ENCODE results near the gene FRMD8. TPM values are rescaled to one million over a fixed set of nuclear protein-coding genes. Genes with fewer than 3 reads are reported as not detected.
A peak's percentile ranks its signal among the peaks of the same experiment; 100 is the strongest.

The FRMD8 gene
- total and polyA plus RNA-seq, 4 experiments from 2014 or later, result 44.1 to 71.2 (median 62.3) TPM

DNA sequence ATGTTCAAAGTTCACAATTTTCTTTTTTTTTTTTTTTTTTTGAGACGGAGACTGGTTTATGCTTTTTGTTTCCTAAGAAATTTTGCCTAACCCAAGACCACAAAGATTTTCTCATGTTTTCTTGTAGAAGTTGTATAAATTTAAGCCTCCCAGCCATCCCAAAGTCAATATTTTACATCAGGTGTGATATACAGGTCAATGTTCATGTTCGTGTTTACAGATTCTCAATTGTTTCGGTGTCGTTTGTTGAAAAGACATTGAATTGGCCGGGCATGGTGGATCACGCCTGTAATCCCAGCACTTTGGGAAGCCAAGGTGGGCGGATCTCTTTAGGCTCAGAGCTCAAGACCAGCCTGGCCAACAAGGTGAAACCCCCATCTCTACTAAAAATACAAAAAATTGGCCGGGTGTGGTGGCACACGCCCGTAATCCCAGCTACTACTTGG lies 15.4 kb downstream of the FRMD8 start:
- Mint-ChIP-seq H3K9me3 (no peaks in the 10 kb centered on the region), H3K4me3 (no peak overlapping the region), H3K4me1 (peaks cover 0 to 6% (median 2%) of the 10 kb centered on the region in 4 donors), H3K36me3 (peaks cover 16 to 53% of the 10 kb centered on the region in 2 donors), H3K27me3 (no peaks in the 10 kb centered on the region), H3K27ac (peak overlapping the region in 2 of 7 donors; percentile 68 to 78)
- H3K9me3 ChIP-seq (ENCODE audit: control insufficient read depth in 1 of 2, low read length in 2 of 2), result no peaks in the 10 kb centered on the region
- intact Hi-C loops (cut with micrococcal nuclease), result no loop called here
- H3K4me1 ChIP-seq (ENCODE audit: insufficient read depth, low read length), result no peaks in the 10 kb centered on the region
- DNase-seq, result peak in 1 of 5 donors; percentile 0
- no peaks in the 10 kb centered on the region for H3K27me3 ChIP-seq (ENCODE audit: insufficient read depth, low read length)
- ChIA-PET CTCF (ENCODE audit: partially characterized antibody) (interaction anchor here (1.4 kb wide), 1 partner anchor 14 kb away, joined by 5 read pairs; no protein-coding TSS in a partner anchor), POLR2A (ENCODE audit: partially characterized antibody) (interaction anchor here (0.7 to 25.9 kb wide), 3 partner anchors 20 to 658 kb away, joined by 3 to 654 read pairs (median 3); partner anchors contain the start of genes MALAT1 and RASGRP2)
- H3K27ac ChIP-seq (ENCODE audit: low read depth, low read length), result no peak overlapping the region
- peaks cover 42% of the 10 kb centered on the region for H3K36me3 ChIP-seq (ENCODE audit: insufficient read depth, low read length)
- no peak overlapping the region for H3K4me3 ChIP-seq (ENCODE audit: low read length in 2 of 2)

DNA sequence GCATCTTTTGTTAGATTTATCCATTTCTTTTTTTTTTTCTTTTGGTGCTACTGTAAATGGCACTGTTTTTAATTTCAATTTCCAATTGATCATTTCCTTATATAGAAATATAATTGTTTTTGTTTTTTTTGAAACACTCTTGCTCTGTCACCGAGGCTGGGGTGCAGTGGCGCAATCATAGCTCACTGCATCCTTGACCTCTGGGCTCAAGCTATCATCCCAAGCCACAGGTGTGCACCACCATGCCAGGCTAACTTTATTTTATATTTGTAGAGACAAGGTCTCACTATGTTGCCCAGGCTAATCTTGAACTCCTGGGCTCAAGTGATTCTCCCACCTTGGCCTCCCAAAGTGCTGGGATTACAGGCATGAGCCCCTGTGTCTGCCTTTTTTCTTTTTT lies 16.4 kb downstream of the FRMD8 start:
- Mint-ChIP-seq H3K9me3 (no peaks in the 10 kb centered on the region), H3K27me3 (no peaks in the 10 kb centered on the region), H3K27ac (peak overlapping the region in 2 of 7 donors; percentile 48 to 58), H3K36me3 (peaks cover 10 to 48% of the 10 kb centered on the region in 2 donors), H3K4me1 (peaks cover 0 to 6% (median 1%) of the 10 kb centered on the region in 4 donors), H3K4me3 (no peak overlapping the region)
- Histone ChIP-seq H3K4me3 (ENCODE audit: low read length in 2 of 2) (no peak overlapping the region), H3K27ac (ENCODE audit: low read depth, low read length) (no peak overlapping the region), H3K4me1 (ENCODE audit: insufficient read depth, low read length) (no peaks in the 10 kb centered on the region), H3K27me3 (ENCODE audit: insufficient read depth, low read length) (no peaks in the 10 kb centered on the region), H3K36me3 (ENCODE audit: insufficient read depth, low read length) (peaks cover 38% of the 10 kb centered on the region), H3K9me3 (ENCODE audit: control insufficient read depth in 1 of 2, low read length in 2 of 2) (no peaks in the 10 kb centered on the region)
- intact Hi-C loops (cut with micrococcal nuclease), result no loop called here
- DNase-seq, result no peak
- ChIA-PET POLR2A (ENCODE audit: partially characterized antibody) (interaction anchor here (0.5 to 25.9 kb wide), 3 partner anchors 73 to 127 kb away, joined by 3 to 654 read pairs (median 3); partner anchors contain the start of gene MALAT1), CTCF (ENCODE audit: partially characterized antibody) (interaction anchor here (1.4 kb wide), 1 partner anchor 13 kb away, joined by 5 read pairs; no protein-coding TSS in a partner anchor)

- H3K36me3 Mint-ChIP-seq, result peaks cover 10 to 47% of the 10 kb centered on the region in 2 donors
- Histone ChIP-seq H3K27ac (ENCODE audit: low read depth, low read length) (no peak overlapping the region), H3K27me3 (ENCODE audit: insufficient read depth, low read length) (no peaks in the 10 kb centered on the region), H3K36me3 (ENCODE audit: insufficient read depth, low read length) (peaks cover 34% of the 10 kb centered on the region), H3K4me1 (ENCODE audit: insufficient read depth, low read length) (no peaks in the 10 kb centered on the region), H3K9me3 (ENCODE audit: control insufficient read depth in 1 of 2, low read length in 2 of 2) (no peaks in the 10 kb centered on the region), H3K4me3 (ENCODE audit: low read length in 2 of 2) (no peak overlapping the region)
- POLR2A ChIA-PET (ENCODE audit: partially characterized antibody), result interaction anchor here (1.3 to 2.6 kb wide), 3 partner anchors 19 to 126 kb away, joined by 3 to 7 read pairs (median 3); partner anchors contain the start of gene NEAT1
- no peaks in the 10 kb centered on the region for H3K27me3 Mint-ChIP-seq
- peaks cover 0 to 6% (median 1%) of the 10 kb centered on the region in 4 donors for H3K4me1 Mint-ChIP-seq
- no peaks in the 10 kb centered on the region for H3K9me3 Mint-ChIP-seq
- H3K4me3 Mint-ChIP-seq, result no peak overlapping the region
- peak overlapping the region in 1 of 7 donors; percentile 47 for H3K27ac Mint-ChIP-seq
- CTCF ChIA-PET (ENCODE audit: partially characterized antibody), result interaction anchor here (1.1 kb wide), 1 partner anchor 105 kb away, joined by 3 read pairs; no protein-coding TSS in a partner anchor
- DNase-seq, result no peak
- intact Hi-C loops (cut with micrococcal nuclease), result no loop called here
Measured at GRCh38 chr11:65403607-65404121, 17.2 kb downstream of the FRMD8 start.

- Histone ChIP-seq H3K4me1 (ENCODE audit: insufficient read depth, low read length) (no peaks in the 10 kb centered on the region), H3K9me3 (ENCODE audit: control insufficient read depth in 1 of 2, low read length in 2 of 2) (no peaks in the 10 kb centered on the region), H3K27me3 (ENCODE audit: insufficient read depth, low read length) (no peaks in the 10 kb centered on the region), H3K27ac (ENCODE audit: low read depth, low read length) (no peak overlapping the region), H3K36me3 (ENCODE audit: insufficient read depth, low read length) (peaks cover 39% of the 10 kb centered on the region), H3K4me3 (ENCODE audit: low read length in 2 of 2) (no peak overlapping the region)
- Mint-ChIP-seq H3K27ac (peak overlapping the region in 1 of 7 donors; percentile 47), H3K36me3 (peaks cover 12 to 49% of the 10 kb centered on the region in 2 donors), H3K4me1 (peaks cover 0 to 6% (median 1%) of the 10 kb centered on the region in 4 donors), H3K27me3 (no peaks in the 10 kb centered on the region), H3K4me3 (no peak overlapping the region), H3K9me3 (no peaks in the 10 kb centered on the region)
- POLR2A ChIA-PET (ENCODE audit: partially characterized antibody), result interaction anchor here (1.5 to 2.6 kb wide), 2 partner anchors 19 to 93 kb away, joined by 3 to 7 read pairs; partner anchors contain the start of gene NEAT1
- DNase-seq, result peak in 1 of 5 donors; percentile 9
- CTCF ChIA-PET (ENCODE audit: partially characterized antibody), result interaction anchor here (1.1 kb wide), 1 partner anchor 104 kb away, joined by 3 read pairs; no protein-coding TSS in a partner anchor
- intact Hi-C loops (cut with micrococcal nuclease), result no loop called here
Measured at GRCh38 chr11:65404210-65404609, 17.8 kb downstream of the FRMD8 start.

- CTCF ChIA-PET (ENCODE audit: partially characterized antibody), result interaction anchor here (2.0 kb wide), 1 partner anchor 11 kb away, joined by 10 read pairs; no protein-coding TSS in a partner anchor
- Mint-ChIP-seq H3K27me3 (no peaks in the 10 kb centered on the region), H3K36me3 (peaks cover 12 to 47% of the 10 kb centered on the region in 2 donors), H3K4me1 (peaks cover 0 to 6% (median 1%) of the 10 kb centered on the region in 4 donors), H3K4me3 (no peak overlapping the region), H3K9me3 (no peaks in the 10 kb centered on the region), H3K27ac (peak overlapping the region in 1 of 7 donors; percentile 57)
- Histone ChIP-seq H3K27me3 (ENCODE audit: insufficient read depth, low read length) (no peaks in the 10 kb centered on the region), H3K4me1 (ENCODE audit: insufficient read depth, low read length) (no peaks in the 10 kb centered on the region), H3K4me3 (ENCODE audit: low read length in 2 of 2) (no peak overlapping the region), H3K27ac (ENCODE audit: low read depth, low read length) (no peak overlapping the region), H3K36me3 (ENCODE audit: insufficient read depth, low read length) (peaks cover 43% of the 10 kb centered on the region), H3K9me3 (ENCODE audit: control insufficient read depth in 1 of 2, low read length in 2 of 2) (no peaks in the 10 kb centered on the region)
- intact Hi-C loops (cut with micrococcal nuclease), result no loop called here
- peak in 1 of 5 donors; percentile 12 for DNase-seq
- POLR2A ChIA-PET (ENCODE audit: partially characterized antibody), result interaction anchor here (1.5 to 2.6 kb wide), 3 partner anchors 12 to 93 kb away, joined by 3 to 7 read pairs (median 7); partner anchors contain the start of gene NEAT1
Measured at GRCh38 chr11:65404638-65405339, 18.4 kb downstream of the FRMD8 start.

- Histone ChIP-seq H3K4me1 (ENCODE audit: insufficient read depth, low read length) (peaks cover 6% of the 10 kb centered on the region), H3K27me3 (ENCODE audit: insufficient read depth, low read length) (no peaks in the 10 kb centered on the region), H3K27ac (ENCODE audit: low read depth, low read length) (no peak overlapping the region), H3K36me3 (ENCODE audit: insufficient read depth, low read length) (peaks cover 27% of the 10 kb centered on the region), H3K9me3 (ENCODE audit: control insufficient read depth in 1 of 2, low read length in 2 of 2) (no peaks in the 10 kb centered on the region), H3K4me3 (ENCODE audit: low read length in 2 of 2) (no peak overlapping the region)
- Mint-ChIP-seq H3K4me3 (no peak overlapping the region), H3K4me1 (peaks cover 3 to 8% (median 6%) of the 10 kb centered on the region in 4 donors), H3K27ac (no peak overlapping the region), H3K9me3 (no peaks in the 10 kb centered on the region), H3K27me3 (no peaks in the 10 kb centered on the region), H3K36me3 (peaks cover 8 to 28% of the 10 kb centered on the region in 2 donors)
- intact Hi-C loops (cut with micrococcal nuclease), result no loop called here
- ChIA-PET CTCF (ENCODE audit: partially characterized antibody) (interaction anchor here (1.2 to 10.6 kb wide), 3 partner anchors 24 to 98 kb away, joined by 3 to 186 read pairs (median 4); partner anchors contain the start of gene MALAT1), POLR2A (ENCODE audit: partially characterized antibody) (interaction anchor here (1.7 to 22.2 kb wide), 4 partner anchors 12 to 88 kb away, joined by 8 to 3839 read pairs (median 602); partner anchors contain the start of genes FRMD8, MALAT1, NEAT1 and SLC25A45)
- DNase-seq, result no peak
Measured at GRCh38 chr11:65410936-65411680, 24.7 kb downstream of the FRMD8 start.
